Erythroblast (primary cell): ENCODE measurements around the gene GRIP1.

Experiments used
- GATA1 ChIP-seq: IDR thresholded peaks from 2 replicates; pipeline ENCODE4 v1.6.1; 2011; ENCODE audit warnings: low read depth, mild to moderate bottlenecking, control low read depth, low read length, moderate library complexity
- POLR2A ChIP-seq: IDR thresholded peaks from 2 replicates; pipeline ENCODE4 v1.6.1; 2011; ENCODE audit warnings: mild to moderate bottlenecking, low read length

GRCh38 chr12:66491853-66492252, 187.0 kb downstream of the GRIP1 start:
- TF ChIP-seq POLR2A (no peak), GATA1 (no peak)
